UCSD-AML1 (cell line): ENCODE data around the gene PRSS27.
A peak's percentile ranks its signal among the peaks of the same experiment; 100 is the strongest.

Experiments used
- DNase-seq: peaks from one replicate; lab custom pipeline; 2025; ENCODE audit not compliant: unreplicated experiment; lab: John Stamatoyannopoulos, UW

PRSS27 gene

DNA sequence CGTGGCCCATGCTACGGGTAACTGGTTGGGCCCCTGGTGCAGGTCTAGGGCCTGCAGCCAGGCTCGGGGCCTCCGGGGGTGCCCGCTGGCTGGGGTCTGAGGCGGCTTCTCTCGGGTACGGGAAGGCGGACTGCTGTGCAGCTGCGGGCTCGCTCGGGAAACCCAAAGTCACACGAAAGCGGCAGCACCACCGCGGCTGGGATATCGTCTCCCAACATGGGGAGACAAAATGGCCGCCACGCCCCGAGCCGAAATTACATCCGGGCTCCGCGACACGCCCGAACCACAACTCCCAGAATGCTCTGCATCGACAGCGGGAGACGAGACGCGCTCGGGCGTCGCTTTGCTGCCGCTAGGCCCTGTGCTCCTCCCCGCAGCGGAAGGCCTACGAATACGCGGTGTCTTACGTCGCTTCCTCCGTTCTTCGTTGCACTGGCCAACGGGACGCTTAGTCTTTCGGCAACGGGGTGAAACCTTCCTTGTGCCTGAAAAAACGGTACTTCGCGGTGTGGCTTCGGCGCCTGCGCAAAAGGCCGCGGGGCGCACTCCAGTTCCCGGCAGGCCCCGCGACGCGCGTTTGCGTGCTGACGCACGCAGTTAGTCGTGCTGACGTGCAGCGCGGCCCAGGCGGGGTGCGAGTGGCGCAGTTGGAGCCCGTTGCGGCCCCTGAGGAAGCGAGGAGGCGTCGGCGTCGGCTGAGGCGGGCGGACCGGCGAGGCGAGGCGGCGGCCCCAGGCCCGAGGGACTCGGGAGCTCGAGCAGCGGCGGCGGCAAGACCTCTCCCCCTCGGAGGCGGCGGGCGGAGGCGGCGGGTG lies 32.2 kb upstream of the PRSS27 start, which contains the start of gene SRRM2:
Gene SRRM2 (plus strand): TSS at position 604 of the 815 bp plus-strand sequence. CDS start 3,727 bp downstream, outside the sequence.
- DNase-seq, result peak; percentile 99

DNA sequence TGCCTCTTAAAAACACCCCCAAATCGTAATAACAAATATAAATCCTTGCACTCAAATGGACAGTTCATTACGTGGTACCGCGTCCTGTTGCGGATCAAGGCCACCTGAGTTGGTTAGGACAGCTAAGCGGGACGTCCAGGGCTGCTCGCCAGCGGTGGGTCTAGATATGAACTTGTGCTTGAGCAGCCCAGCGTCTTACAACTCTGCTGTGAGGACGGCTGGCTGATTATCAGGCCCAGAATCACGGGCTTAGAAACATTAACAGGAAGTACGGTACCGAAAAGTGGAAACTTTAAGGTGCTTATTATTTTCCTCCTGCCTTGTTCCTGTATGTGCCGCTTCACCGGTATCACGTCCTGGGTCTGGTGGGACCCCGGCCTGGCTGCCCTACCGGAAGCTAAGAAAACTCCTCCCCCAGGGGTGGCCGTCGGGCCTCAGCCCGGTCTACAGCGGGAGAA lies 31.6 kb upstream of the PRSS27 start:
- DNase-seq, result no peak

DNA sequence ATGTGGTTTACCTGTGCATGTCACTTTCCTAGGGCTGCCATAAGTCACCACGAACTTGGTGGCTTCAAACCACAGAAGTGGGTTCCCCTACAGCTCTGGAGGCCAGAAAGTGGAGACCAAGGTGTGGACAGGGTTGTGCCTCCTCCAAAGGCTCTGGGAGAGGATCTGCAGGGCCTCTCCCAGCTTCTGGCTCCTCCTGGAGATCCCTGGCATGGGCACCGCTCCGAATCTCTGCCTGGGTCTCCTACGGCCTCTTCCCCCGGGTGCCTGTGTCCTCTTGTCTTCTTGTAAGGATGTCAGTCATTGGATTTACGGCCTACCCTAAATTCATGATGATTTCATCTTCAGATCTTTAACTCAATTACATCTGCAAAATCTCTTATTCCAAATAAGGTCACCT lies 29.9 kb upstream of the PRSS27 start:
- DNase-seq, result no peak

DNA sequence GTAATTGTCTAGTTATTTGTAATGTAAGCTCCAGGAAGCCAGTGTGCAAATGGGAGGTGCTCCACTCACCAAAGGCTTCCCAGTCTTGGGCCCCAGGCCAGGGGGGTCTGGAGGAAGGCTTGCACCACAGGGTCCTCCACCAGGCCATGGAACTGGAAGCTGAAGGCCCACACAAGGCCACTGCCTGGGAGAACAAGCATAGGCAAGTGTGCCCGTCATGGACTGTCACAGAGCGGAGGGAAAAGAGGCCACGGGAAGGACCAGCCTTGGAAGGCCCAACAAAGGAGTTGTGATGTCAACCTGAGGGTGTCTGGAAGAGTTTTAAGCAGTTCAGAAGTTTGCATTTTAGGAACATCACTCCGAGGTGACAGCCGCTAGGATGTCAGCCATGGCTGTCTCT lies 29.5 kb upstream of the PRSS27 start:
- DNase-seq, result no peak

DNA sequence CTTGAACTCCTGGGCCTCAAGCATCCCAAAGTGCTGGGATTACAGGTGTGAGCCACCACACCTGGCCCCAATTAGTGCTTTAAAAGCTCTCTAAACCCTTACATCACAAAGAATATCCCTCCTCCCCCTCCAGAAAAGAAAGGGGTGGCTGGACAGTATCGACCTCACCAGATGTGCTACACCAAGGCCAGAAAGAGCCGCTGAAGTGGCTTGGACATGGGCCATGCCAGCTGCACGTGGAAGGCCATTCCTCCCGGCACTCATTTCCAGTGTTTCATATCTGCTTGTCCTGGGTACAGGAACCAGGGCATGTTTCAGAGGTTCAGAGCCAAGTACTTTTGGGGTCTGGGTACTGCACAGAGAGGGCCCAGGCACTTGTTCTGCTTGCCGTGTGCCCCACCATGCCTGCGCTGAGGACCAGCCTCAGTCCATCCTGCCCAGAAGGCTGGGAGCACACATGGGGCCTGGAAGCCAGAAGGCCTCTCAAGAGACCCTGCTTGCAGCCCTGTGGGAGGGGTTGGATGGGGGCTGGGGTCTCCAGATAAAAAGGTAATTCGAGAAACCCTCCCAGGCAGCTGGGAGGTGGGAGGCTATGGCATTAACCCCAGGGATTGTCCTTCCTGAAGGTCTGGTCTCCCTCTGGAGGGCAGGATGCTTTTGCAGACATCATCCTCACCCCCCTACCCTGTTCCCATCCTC lies 28.9 kb upstream of the PRSS27 start:
- no peak for DNase-seq

DNA sequence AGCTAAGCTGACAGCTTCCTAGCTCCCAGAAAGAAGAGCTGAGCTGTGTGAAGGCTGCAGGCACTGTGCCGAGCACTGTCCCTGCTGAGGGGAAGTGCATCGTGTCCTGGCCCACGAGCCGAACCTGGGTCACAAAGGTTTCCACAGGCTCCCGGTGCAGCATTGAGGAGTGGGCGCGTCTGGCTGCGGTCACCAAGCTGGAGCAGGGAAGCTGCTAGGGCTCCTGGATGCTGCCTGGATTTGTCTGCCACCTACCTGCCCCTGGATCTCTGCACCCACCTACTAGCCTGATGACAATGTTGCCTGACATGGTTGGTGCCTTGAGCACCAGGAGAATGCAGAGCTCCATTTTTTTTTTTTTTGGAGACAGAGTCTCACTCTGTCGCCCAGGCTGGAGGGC lies 25.9 kb upstream of the PRSS27 start:
- DNase-seq, result no peak

DNA sequence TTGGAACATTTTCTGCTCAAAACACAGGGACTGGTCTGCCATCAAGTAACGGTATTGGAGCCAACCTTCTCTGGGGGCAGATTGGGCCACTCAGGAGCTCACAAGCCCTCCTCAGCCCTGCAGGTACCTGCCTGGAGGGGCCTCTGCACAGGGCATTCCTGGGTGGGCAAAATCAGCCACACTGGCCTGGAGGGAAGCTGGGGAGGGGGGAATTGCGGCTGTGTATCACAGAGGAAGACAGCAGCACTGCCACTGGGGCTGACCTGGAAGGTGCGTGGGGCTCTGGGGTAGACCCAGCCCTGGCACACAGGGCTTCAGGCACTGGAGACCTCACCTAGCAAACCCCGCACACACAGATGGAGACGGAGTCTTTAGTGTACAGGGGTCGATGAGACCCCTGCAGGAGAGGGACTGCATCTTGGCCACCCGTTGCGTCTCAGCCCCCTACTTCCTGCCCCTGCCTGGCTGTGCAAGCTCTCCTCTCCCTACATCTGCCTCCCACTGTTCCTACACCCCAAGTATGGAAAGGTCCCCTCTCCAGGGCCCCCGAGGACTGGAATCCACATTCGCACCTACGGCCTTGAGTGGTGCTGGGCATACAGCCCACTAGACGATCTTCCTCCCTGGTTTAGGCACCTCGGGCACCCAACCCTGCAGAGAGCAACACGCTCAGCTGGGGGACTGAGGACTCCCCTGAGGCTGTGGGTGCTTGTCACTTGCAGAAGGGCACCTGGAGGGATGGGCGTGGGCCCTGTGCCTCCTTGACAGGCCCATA lies 25.3 kb upstream of the PRSS27 start:
- DNase-seq, result no peak

DNA sequence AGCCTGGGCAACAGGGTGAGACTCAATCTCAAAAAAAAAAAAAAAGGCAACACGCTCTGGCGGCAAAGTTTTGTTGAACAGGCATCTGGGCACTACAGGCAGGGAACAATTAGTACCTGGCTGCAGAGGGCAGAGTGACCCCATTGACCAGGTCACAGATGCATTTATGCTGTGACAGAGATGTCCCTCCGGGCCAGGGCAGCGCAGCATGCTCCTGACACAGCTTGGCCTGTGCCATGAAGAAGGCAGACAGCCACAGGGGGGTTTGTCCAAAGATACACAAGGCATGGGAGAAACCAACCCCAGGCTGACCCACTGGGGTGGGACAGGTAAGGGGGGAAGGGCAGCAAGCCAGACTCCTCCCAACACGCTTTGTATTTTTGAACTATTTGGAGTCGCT lies 24.7 kb upstream of the PRSS27 start:
- DNase-seq, result no peak

DNA sequence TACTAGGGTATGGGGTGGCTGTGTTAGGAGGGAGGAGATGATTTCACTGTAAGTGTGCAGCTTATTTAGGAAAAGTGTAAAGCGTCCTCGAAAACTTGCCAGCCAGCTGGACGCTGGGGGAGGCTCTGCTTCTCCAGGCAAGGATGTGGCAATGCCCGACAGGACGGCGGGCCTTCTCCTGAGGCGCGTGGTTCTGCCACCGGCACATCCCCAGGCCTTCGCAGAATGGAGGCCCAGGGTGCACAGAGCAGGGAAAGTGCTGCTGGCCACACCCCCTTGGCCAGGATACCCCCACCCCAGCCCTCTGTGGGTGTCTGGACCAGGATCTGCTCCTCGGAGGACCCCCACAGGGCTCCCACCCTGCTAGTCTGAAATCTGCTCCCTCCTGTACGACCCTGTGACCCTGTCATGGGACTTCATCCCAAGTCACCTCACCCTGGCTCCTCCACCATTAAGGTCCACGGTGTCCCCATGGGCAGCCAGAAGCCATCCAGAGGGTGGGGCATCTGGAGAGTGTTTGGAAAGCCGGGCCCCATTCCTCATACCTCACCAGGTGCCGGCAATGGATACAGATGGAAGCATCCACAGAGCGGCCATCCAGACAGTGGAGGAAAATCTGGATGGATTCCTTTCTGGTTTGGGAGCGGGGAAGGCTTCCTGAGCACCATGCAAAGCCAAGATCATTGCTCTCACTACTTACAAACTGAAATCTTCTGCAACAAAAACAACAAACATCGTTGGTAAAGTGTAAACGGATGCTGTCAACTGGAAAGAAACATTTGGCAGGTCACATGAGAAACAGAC lies 23.2 kb upstream of the PRSS27 start:
- no peak for DNase-seq

DNA sequence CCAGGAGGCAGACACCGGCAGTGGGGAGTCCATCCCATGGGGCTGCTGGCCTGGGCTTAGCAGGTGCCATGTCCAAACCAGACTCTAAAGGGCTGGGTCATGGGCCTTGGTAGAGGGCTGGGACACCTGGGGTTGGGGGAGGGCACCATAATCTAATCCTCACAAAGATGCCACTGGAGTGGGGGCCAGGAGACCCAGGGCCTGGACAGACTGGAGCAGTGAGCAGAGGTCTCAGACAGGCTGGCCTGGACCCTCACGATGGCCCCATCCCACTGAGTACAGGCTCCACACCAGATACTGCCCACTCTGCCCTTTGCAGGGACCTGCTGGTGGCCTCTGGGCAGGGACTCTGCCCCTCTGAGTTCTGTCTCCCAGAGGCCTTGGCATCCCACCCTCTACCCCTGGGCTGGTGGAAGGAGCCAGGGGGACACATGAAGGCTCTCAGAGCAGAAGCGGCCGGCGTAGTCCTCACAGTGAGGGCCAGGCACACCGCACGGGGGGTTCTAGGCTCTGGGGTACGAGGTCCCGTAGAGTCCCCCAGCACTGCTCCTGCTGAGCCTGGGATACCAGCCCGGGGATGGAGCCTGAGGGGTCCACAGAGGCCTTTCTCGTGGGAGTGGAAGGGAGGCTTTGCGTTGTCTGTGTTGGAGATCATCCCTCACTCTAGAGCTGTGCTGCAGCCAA lies 22.4 kb upstream of the PRSS27 start:
- DNase-seq, result no peak

DNA sequence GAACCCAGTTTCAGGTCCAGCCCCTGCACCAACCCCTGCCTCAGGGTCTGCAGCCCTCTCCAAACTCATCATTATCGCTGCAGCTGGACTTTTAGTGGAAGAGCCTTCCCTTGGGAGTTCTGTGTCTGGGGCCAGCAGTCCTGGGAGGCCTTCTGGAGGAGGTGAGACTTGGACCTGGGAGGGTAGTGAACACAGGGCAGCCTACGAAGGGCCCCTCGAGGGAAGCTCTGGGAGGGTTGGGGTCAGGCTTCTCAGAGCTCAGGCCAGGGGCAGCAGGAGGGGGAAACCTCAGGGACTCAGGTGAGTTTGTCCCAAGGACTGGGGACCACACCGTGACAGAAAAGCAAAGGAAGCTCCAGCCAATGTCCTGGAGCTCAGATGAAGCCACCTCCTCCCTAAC lies 21.1 kb upstream of the PRSS27 start:
- no peak for DNase-seq

DNA sequence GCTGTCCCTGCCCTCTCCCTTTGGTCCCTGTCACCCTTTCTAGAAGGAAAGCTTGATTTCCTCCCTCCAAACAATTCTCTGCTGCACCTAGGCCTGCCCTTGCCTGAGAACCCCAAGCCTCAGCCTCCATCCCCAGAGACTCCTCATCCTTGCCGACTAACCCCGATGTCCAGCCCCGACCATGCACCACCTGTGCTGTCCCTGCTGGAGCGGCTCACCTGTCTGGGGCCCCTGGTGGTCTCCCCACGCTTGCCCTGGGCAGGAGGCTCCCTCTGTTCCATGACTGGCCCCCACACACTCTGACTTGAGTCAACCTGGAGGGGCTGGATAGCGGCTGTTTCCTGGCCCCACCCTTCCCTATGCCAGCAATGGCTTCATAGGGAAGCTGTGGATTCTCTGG lies 20.5 kb upstream of the PRSS27 start:
- DNase-seq, result no peak

DNA sequence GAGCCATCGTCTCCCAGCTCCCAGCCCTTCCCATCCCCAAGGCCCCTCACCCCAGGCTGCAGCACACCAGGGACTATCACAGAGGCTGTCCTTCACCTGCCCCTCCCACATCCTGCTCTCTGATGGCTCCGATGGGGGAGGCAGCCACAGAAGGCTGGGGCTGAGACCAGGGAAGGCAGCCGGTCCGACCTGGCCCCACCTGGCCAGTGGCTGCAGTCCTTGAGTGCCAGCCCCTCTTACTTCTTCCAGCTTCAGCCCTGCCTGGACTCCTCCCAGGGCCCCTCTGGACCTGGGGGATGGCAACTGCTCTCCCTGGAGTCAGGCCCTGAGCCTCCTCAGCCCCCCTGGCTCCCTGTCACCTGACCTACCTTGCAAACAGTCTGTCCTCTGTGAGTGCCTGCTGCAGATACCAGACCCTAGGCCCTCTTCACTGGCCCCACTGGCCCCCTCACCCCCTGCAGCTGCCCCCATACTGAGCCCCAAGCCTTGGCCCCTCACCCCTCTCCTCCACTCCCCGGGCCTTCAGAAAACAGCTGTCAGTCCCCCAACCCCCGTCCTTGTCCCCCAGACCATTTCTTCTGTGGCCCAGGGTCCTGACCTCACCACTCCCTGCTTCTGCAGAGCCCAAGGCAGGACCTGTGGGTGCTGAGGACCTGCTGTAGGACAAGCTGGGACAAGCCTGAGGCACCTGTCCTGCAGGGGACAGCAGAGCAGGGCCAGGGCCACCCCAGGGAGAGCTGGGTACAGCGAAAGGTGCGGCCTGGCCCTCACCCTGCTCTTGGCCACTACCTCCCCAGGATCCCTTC lies 19.8 kb upstream of the PRSS27 start:
- DNase-seq, result no peak

DNA sequence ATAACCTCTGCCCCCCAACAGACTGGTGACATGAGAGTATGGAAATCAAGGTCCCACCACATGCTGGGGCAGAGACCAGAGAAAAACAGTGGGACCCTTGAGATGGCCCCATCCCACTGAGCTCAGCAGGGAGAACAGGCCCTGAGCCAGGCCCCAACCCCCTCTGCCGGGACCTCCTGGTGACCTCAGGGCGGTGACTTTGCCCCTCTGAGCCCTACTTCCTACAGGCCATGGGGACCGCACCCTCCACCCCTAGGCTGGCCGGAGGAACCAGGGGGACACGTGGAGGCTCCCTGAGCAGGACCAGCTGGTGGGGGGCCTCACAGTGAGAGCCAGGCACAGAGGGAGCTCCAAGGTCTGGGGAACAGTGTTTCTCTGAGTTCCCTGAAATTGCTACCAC lies 18.6 kb upstream of the PRSS27 start:
- DNase-seq, result no peak

DNA sequence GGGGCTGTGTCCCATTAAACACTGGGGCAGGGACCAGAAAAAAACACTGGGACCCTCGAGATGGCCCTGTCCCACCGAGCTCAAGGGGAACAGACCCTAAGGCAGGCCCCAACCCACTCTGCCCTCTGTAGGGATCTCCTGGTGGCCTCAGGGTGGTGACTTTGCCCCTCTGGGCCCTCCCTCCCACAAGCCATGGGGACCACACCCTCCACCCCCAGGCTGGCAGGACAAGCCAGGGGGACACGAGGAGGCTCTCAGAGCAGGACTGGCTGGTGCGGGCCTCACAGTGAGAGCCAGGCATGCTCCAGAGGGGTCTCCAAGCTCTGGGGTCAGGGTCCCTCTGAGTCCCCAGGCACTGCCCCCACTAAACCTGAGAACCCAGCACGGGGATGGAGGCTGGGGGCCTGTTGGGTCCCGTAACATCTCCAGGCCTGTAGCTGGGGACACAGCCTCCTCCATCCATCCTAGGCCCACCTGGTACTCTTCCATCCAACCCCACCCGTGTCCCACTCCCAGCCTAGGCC lies 17.9 kb upstream of the PRSS27 start:
- DNase-seq, result no peak

DNA sequence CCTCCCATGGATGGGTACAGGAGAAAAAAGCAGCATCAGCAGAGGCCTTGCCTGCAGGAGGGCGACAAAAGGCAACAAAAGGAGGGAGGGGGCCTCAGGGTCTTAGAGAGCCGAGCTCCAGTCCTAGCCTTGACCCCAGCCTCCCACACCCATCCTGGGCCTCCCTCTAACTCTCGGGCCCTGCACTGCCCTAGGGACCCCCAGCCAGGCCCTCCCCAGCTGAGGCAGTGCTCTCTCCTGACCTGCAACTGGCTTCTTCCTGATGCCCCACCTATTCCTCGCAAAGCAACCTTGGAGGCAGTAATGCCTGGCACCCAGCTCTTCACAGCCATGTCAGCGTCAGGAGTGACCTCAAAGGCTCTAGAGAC lies 17.2 kb upstream of the PRSS27 start:
- no peak for DNase-seq

DNA sequence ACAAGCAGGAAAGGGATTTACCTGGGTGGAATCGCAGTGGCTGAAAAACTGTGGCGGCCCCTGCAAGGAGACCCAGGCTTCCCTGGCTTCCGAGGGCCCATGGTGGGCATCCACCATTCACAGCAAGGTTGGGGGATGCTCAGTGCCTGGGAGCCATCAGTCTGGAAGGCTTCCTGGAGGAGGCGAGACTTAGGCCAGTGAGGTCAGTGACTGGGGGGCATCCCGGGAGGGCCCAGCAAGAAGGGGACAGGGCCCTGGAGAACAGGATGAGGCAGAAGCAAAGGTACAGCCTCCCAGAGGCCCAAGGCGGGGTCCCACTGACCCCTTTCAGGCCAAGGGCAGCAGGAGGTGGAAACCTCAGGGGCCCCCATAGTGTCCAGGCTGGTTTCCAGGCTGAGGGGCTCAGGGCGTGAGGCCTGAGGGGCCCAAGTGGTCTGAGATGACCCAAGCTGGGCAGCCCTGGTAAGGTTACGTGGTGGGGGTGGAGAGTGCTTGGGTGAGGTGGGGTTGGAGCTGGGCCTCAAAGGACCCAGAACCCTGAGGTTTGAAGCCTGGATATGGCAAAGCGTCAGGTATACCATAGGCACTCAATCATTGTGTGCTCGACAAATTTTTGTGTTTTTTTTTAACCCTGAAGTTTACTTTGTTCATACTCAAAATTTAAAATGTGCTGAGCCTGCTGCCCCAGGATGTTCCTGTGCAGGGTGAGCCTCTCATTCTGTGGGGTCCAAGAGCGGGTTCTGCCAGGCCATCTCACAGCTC lies 16.6 kb upstream of the PRSS27 start:
- no peak for DNase-seq

DNA sequence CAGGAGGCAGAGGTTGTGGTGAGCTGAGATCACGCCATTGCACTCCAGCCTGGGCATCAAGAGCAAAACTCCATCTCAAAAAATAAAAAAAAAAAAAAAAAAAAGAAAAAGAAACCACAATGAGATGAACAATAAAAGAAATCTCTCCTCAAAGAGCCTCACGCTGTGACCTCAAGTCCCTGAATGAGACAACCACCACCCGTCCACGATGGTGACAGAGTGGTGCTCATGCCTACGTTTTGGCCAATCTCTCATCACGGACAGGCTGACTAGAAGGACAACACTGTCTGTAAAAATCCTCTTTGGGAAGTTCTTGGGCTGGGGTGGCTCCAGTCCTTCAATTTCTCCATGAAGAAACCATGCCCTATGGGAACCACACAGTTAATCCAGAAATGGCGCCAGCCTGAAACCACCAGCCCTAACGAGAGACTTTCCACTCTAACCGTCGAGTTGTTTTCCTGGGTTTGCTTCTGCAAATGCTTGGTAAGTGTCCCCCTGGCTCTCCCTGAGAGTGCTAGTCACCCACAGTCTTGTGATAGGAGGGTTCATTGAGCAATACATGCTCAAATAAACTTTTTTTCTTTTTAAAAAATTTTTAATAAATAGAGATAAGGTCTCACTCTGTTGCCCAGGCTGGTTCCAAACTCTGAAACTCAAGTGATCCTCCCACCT lies 15.0 kb upstream of the PRSS27 start:
- no peak for DNase-seq
